OCI-LY1 (cell line): ENCODE results near the gene ZNF730.

Experiments
- EZH2 ChIP-seq: fragments of 200-600 bp; sonication (generic), shearing (Covaris generic); IDR thresholded peaks from 2 replicates; pipeline ENCODE4 v1.8.0; 2017; ENCODE audit warnings: borderline replicate concordance, mixed run types, mild to moderate bottlenecking, antibody characterized with exemption, low read length, moderate library complexity, mixed read lengths
- TF ChIP-seq, protein P1 (sequence below): fragments of 200-600 bp; sonication (generic), shearing (Covaris generic); IDR thresholded peaks from 2 replicates; pipeline ENCODE4 v1.5.1; 2017; ENCODE audit warnings: mild to moderate bottlenecking, antibody characterized with exemption, low read length, moderate library complexity, mixed read lengths

DNA sequence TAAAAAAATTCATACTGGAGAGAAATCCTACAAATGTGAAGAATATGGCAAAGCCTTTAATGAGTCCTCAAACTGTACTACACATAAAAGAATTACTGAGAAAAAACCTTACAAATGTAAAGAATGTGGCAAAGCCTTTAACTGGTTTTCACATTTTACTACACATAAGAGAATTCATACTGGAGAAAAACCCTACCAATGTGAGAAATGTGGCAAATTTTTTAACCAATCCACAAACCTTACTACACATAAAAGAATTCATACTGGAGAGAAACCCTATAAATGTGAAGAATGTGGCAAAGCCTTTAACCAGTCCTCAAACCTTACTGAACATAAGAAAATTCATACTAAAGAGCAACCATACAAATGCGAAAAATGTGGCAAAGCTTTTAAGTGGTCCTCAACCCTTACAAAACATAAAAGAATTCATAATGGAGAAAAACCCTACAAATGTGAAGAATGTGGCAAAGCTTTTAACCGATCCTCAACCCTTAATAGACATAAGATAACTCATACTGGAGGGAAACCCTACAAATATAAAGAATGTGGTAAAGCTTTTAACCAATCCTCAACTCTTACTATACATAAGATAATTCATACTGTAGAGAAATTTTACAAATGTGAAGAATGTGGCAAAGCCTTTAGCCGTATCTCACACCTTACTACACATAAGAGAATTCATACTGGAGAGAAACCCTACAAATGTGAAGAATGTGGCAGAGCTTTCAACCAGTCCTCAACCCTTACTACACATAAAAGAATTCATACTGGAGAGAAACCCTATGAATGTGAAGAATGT lies 29.0 kb downstream of the ZNF730 start:
- TF ChIP-seq, protein P1, sequence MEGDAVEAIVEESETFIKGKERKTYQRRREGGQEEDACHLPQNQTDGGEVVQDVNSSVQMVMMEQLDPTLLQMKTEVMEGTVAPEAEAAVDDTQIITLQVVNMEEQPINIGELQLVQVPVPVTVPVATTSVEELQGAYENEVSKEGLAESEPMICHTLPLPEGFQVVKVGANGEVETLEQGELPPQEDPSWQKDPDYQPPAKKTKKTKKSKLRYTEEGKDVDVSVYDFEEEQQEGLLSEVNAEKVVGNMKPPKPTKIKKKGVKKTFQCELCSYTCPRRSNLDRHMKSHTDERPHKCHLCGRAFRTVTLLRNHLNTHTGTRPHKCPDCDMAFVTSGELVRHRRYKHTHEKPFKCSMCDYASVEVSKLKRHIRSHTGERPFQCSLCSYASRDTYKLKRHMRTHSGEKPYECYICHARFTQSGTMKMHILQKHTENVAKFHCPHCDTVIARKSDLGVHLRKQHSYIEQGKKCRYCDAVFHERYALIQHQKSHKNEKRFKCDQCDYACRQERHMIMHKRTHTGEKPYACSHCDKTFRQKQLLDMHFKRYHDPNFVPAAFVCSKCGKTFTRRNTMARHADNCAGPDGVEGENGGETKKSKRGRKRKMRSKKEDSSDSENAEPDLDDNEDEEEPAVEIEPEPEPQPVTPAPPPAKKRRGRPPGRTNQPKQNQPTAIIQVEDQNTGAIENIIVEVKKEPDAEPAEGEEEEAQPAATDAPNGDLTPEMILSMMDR = no peak
- TF ChIP-seq EZH2 = no peak
